Measurements from ENCODE around the gene CLIP3.

DNA sequence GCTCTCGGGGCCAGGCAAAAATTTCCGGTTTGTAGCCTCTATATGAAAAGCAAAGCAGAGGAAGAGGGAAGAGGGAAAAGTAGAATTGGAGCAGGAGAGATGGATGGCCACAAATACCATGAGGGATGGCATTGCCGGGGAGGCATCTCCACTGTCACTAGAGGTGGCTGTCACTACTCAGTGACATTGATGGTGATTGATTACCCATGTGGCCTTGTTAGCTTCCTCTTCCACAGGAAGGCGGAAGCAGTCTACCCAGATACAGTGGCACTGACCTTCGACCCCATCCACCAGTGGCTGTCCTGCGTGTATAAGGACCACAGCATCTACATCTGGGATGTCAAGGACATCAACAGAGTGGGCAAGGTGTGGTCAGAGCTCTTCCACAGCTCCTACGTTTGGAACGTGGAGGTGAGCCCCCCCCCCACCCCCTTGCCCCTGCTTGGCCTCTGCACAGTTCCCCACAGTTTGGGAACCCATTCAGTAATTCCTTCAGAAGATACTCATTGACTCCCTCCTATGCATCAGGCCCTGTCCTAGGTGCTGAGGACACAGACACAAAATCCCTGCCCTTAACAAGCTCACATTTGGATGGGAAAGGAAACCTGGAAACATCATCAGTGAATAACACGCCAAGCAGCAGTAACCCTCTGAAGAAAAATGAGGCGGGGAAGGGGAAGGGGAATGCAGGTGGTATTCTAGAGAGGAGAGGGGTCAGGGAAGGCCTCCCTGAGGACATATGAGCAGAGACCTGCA, 40.6 kb upstream of the CLIP3 start:
- TF ChIP-seq, protein P1, sequence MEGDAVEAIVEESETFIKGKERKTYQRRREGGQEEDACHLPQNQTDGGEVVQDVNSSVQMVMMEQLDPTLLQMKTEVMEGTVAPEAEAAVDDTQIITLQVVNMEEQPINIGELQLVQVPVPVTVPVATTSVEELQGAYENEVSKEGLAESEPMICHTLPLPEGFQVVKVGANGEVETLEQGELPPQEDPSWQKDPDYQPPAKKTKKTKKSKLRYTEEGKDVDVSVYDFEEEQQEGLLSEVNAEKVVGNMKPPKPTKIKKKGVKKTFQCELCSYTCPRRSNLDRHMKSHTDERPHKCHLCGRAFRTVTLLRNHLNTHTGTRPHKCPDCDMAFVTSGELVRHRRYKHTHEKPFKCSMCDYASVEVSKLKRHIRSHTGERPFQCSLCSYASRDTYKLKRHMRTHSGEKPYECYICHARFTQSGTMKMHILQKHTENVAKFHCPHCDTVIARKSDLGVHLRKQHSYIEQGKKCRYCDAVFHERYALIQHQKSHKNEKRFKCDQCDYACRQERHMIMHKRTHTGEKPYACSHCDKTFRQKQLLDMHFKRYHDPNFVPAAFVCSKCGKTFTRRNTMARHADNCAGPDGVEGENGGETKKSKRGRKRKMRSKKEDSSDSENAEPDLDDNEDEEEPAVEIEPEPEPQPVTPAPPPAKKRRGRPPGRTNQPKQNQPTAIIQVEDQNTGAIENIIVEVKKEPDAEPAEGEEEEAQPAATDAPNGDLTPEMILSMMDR (IDR thresholded peaks at IDR 0.05) = no peak
- TF ChIP-seq POLR2A (IDR thresholded peaks at IDR 0.05) (no peak), EP300 (IDR thresholded peaks at IDR 0.05) (no peak)

Data from suprapubic skin (tissue), 3 donors.